Lower lobe of right lung (tissue), 2 donors: ENCODE results near the gene PSG11. TPM values are rescaled to one million over a fixed set of nuclear protein-coding genes. Genes with fewer than 3 reads are reported as not detected.
"Not testable (repeated sequence)": the region's sequence is repeated elsewhere in the genome, so short reads cannot be mapped to it uniquely, and the experiment has no call there.

Experiments
- ATAC-seq, 2 donors: fragments of 200-7000 bp; cut with Tn5 transposase; one replicate each; pipeline ENCODE4 v1.9.1; 2020 to 2022; ENCODE audit warnings: mild to moderate bottlenecking in 2 of 2, moderate library complexity in 2 of 2
- DNase-seq: peaks from one replicate; pipeline ENCODE4 v3.0.0-alpha.2; 2020
- H3K27ac ChIP-seq: fragments of 200-600 bp; one replicate; pipeline ENCODE4 v1.8.0; 2022
- H3K27me3 ChIP-seq: fragments of 200-600 bp; one replicate; pipeline ENCODE4 v1.8.0; 2022; ENCODE audit warnings: low read depth
- H3K36me3 ChIP-seq: fragments of 200-600 bp; one replicate; pipeline ENCODE4 v1.8.0; 2022; ENCODE audit warnings: mild to moderate bottlenecking
- H3K4me1 ChIP-seq: fragments of 200-600 bp; one replicate; pipeline ENCODE4 v1.8.0; 2022
- H3K4me3 ChIP-seq: fragments of 200-600 bp; one replicate; pipeline ENCODE4 v1.8.0; 2022; ENCODE audit warnings: mild to moderate bottlenecking
- H3K9me3 ChIP-seq: fragments of 200-600 bp; one replicate; pipeline ENCODE4 v1.8.0; 2022
- intact Hi-C: fragments of 100-400 bp; cut with DNase I; formaldehyde crosslinking; loops from one replicate; pipeline ENCODE4 v1.11.0; 2022
- total RNA-seq: library from RNA; stranded (reverse); fragmentation: NEBNext Ultra II Directional; extraction: Animal tissue kit (Norgen Biotek cat#: 25700); gene quantifications from one replicate; pipeline ENCODE4 v1.2.1, GENCODE V29; 2021
- TF ChIP-seq, protein P1 (sequence below): fragments of 200-600 bp; IDR thresholded peaks from one replicate; pipeline ENCODE4 v1.8.0; 2022; ENCODE audit warnings: antibody characterized with exemption, mild to moderate bottlenecking
- donor health status: DM: no; HTN: yes; CAD: no; lungs with severe emphysema.

Gene PSG11
- total RNA-seq, 1 donor from 2014 or later = not detected

DNA sequence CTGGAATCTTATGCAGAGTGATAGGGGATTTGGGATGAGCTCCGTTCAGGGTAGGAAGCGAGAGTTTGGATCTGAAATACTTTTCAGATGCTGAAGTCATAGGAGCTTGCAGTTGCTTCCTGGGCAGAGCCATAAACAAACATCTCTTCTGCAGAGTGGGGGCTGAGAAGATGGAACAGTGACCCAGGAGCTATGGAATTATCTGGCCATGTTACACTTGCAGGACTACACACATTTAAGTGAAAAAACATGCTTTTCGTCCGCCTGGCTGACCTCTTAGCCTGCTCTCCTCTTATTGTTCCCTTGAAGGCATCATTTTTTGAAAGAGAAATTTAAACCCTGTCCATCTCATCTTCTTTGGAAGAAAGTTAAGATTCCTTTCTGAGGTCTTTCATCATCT lies 40.7 kb downstream of the PSG11 start:
- intact Hi-C loops = no loop called here
- no peaks in the 10 kb centered on the region for H3K9me3 ChIP-seq
- H3K27me3 ChIP-seq = no peaks in the 10 kb centered on the region
- no peaks in the 10 kb centered on the region for H3K4me1 ChIP-seq
- H3K4me3 ChIP-seq = no peak overlapping the region
- ATAC-seq = no peak
- TF ChIP-seq, protein P1, sequence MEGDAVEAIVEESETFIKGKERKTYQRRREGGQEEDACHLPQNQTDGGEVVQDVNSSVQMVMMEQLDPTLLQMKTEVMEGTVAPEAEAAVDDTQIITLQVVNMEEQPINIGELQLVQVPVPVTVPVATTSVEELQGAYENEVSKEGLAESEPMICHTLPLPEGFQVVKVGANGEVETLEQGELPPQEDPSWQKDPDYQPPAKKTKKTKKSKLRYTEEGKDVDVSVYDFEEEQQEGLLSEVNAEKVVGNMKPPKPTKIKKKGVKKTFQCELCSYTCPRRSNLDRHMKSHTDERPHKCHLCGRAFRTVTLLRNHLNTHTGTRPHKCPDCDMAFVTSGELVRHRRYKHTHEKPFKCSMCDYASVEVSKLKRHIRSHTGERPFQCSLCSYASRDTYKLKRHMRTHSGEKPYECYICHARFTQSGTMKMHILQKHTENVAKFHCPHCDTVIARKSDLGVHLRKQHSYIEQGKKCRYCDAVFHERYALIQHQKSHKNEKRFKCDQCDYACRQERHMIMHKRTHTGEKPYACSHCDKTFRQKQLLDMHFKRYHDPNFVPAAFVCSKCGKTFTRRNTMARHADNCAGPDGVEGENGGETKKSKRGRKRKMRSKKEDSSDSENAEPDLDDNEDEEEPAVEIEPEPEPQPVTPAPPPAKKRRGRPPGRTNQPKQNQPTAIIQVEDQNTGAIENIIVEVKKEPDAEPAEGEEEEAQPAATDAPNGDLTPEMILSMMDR = no peak
- DNase-seq = no peak
- no peak overlapping the region for H3K27ac ChIP-seq
- no peaks in the 10 kb centered on the region for H3K36me3 ChIP-seq

DNA sequence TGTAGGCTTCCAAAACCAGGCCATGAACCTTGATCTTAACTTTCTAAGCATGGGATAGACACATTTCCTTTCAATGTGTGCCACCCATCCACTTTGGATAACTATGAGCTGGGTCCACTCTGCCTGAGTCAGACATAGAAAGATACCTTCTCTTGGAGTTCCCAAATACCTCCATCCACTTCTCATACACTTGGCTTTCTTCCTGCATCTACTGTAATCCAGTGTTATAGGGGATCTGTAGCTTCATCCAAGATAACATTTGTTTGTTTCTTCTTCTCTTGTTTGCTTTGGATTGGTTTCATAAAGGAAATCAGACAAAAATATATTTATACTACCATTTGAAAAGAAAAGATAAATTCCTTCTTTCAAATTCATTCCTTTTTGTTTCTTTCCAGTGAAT lies 44.2 kb downstream of the PSG11 start:
- H3K4me3 ChIP-seq, DNase-seq, H3K9me3 ChIP-seq, ATAC-seq, H3K36me3 ChIP-seq, intact Hi-C loops, H3K27ac ChIP-seq, H3K27me3 ChIP-seq, H3K4me1 ChIP-seq: not testable (repeated sequence)

DNA sequence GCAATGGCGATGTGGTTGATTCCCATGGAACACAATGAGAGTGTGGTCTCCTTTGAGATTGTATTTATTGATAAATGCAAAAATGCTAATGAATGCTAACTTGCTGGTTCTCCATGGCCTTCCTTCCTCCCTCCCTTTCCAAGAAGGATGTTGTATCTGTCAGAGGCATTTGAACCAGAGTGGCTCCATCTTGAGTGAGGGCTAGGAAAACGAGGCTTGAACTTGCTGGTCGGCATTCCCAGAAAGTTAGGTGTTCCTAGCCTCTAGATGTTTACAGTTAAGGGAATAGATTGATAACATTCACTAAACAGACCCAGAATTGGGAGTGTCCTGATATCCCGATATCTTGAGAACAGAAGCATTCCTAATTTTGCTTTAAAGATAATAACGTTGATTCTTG lies 54.8 kb downstream of the PSG11 start:
- H3K4me3 ChIP-seq, H3K4me1 ChIP-seq, H3K27me3 ChIP-seq, H3K9me3 ChIP-seq, ATAC-seq, DNase-seq, H3K36me3 ChIP-seq, intact Hi-C loops, H3K27ac ChIP-seq: not testable (repeated sequence)

DNA sequence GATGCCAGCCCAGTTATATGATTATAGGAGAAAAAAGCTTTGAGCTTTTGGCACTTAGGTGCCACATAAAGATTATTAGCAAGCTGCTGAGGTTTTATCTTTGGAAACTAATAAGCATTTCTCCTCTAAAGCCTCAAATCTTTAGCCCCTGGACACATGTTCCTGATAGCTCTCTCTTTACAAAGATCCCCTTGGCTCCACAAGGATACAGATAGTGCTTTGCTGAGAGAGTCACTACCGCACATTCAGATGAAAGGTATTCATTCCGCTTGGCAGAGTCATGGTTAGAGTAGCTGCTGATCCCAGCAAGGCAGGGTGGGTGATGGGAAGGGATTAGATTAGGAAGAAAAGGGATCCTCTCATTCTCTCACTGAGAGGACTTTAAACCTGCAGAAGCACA lies 61.1 kb downstream of the PSG11 start:
- intact Hi-C loops = no loop called here
- no peaks in the 10 kb centered on the region for H3K36me3 ChIP-seq
- no peak overlapping the region for H3K27ac ChIP-seq
- ATAC-seq (no peak), DNase-seq (no peak)
- no peaks in the 10 kb centered on the region for H3K27me3 ChIP-seq
- TF ChIP-seq, protein P1 = no peak
- H3K4me3 ChIP-seq = no peak overlapping the region
- H3K9me3 ChIP-seq = no peaks in the 10 kb centered on the region
- H3K4me1 ChIP-seq = no peaks in the 10 kb centered on the region

DNA sequence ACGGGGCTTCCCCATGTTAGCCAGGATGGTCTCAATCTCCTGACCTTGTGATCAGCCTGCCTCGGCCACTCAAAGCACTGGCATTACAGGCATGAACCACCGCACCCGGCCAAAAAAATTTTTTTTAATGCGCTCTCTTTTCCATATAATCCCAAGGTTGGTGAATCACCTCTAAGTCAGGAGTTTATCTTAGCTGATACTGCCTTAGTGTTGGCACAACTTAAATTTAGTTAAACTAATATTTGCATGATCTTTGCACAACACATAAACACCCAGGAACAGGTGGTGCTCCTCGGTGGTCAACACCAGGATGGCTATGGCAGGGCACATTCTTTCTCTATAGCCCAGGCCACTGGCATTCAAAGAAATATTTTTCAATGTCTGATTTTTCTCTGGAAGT lies 65.2 kb downstream of the PSG11 start:
- intact Hi-C loops = no loop called here

More for the DNA sequence above, 65.2 kb downstream of the PSG11 start:
- no peaks in the 10 kb centered on the region for H3K27me3 ChIP-seq
- no peaks in the 10 kb centered on the region for H3K9me3 ChIP-seq
- ATAC-seq (no peak), DNase-seq (no peak)
- H3K4me1 ChIP-seq = no peaks in the 10 kb centered on the region
- TF ChIP-seq, protein P1 = no peak
- H3K27ac ChIP-seq = no peak overlapping the region
- H3K4me3 ChIP-seq = no peak overlapping the region
- no peaks in the 10 kb centered on the region for H3K36me3 ChIP-seq

Other genes starting within 250 kb of the PSG11 start
- not detected for gene PSG1, start 146.8 kb downstream of the PSG11 start, total RNA-seq
- gene PSG6, start 108.6 kb downstream of the PSG11 start, total RNA-seq = not detected
- gene PSG7, start 89.3 kb downstream of the PSG11 start, total RNA-seq = not detected
- not detected for gene PSG2, start 56.2 kb upstream of the PSG11 start, total RNA-seq
- gene PSG5, start 160.1 kb upstream of the PSG11 start, total RNA-seq = not detected
- gene PSG4, start 179.2 kb upstream of the PSG11 start, total RNA-seq = not detected
- gene PSG9, start 243.1 kb upstream of the PSG11 start, total RNA-seq = not detected